ENCODE data around the gene RUSF1.
A peak's percentile ranks its signal among the peaks of the same experiment; 100 is the strongest.

The RUSF1 gene

GRCh38 chr16:31478956-31479355, 29.2 kb downstream of the RUSF1 start:
- TF ChIP-seq CTCF (IDR thresholded peaks at IDR 0.05; ENCODE audit: low read depth, low read length, missing control alignments), result no peak
- no peak overlapping the region for H3K4me3 ChIP-seq (ENCODE audit: low read depth, low read length)
- DNase-seq (ENCODE audit: low read depth), result no peak

GRCh38 chr16:31477220-31478216, 30.7 kb downstream of the RUSF1 start:
- TF ChIP-seq CTCF (IDR thresholded peaks at IDR 0.05; ENCODE audit: low read depth, low read length, missing control alignments), result no peak
- peak overlapping the region; percentile 66 for H3K4me3 ChIP-seq (ENCODE audit: low read depth, low read length)
- DNase-seq (ENCODE audit: low read depth), result no peak

GRCh38 chr16:31476303-31477219, 31.6 kb downstream of the RUSF1 start:
- no peak for DNase-seq (ENCODE audit: low read depth)
- TF ChIP-seq CTCF (IDR thresholded peaks at IDR 0.05; ENCODE audit: low read depth, low read length, missing control alignments), result no peak
- peak overlapping the region; percentile 66 for H3K4me3 ChIP-seq (ENCODE audit: low read depth, low read length)

- TF ChIP-seq CTCF (IDR thresholded peaks at IDR 0.05; ENCODE audit: low read depth, low read length, missing control alignments), result no peak
- H3K4me3 ChIP-seq (ENCODE audit: low read depth, low read length), result no peak overlapping the region
- DNase-seq (ENCODE audit: low read depth), result no peak
Measured at GRCh38 chr16:31475946-31476302, 32.3 kb downstream of the RUSF1 start.

GRCh38 chr16:31474773-31475738, 33.1 kb downstream of the RUSF1 start:
- DNase-seq (ENCODE audit: low read depth), result no peak
- no peak for TF ChIP-seq CTCF (IDR thresholded peaks at IDR 0.05; ENCODE audit: low read depth, low read length, missing control alignments)
- no peak overlapping the region for H3K4me3 ChIP-seq (ENCODE audit: low read depth, low read length)

GRCh38 chr16:31474173-31474714, 33.9 kb downstream of the RUSF1 start:
- TF ChIP-seq CTCF (IDR thresholded peaks at IDR 0.05; ENCODE audit: low read depth, low read length, missing control alignments), result no peak
- no peak for DNase-seq (ENCODE audit: low read depth)
- no peak overlapping the region for H3K4me3 ChIP-seq (ENCODE audit: low read depth, low read length)

Measured in GM12864 (cell line).